ENCODE results near the gene NUDC. TPM values are rescaled to one million over a fixed set of nuclear protein-coding genes. Genes with fewer than 3 reads are reported as not detected.
A peak's percentile ranks its signal among the peaks of the same experiment; 100 is the strongest.

NUDC gene
- total RNA-seq, 1 donor from 2014 or later: 60.8 TPM

DNA sequence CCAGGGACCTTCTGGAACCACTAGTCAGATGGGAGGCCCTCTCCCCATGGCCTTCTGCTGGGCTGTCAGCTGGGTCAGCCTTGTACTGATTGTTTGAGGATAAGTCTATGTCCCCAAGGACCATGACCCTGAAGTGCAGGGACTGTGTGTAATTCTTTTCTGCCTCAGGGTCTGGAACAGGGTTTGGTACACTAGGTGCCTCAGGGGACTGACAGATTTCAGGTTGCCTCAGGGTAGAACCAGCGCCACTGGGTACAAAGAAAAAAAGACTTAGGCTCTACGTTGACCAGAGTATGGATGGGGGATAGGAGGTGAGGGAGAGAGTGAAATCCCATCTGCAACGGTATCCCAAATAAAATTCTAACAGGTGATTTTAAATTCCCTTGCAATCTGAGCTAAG is 35.8 kb downstream of the NUDC start:
- DNase-seq (ENCODE audit: low spot score): no peak
- H3K27me3 Mint-ChIP-seq (ENCODE audit: unreplicated experiment): peaks cover 10% of the 10 kb centered on the region
- H3K36me3 Mint-ChIP-seq (ENCODE audit: low read depth, unreplicated experiment): no peaks in the 10 kb centered on the region
- H3K27ac Mint-ChIP-seq (ENCODE audit: unreplicated experiment): no peak overlapping the region
- no peaks in the 10 kb centered on the region for H3K9me3 Mint-ChIP-seq (ENCODE audit: unreplicated experiment)
- H3K4me3 Mint-ChIP-seq (ENCODE audit: unreplicated experiment): no peak overlapping the region
- H3K4me1 Mint-ChIP-seq (ENCODE audit: unreplicated experiment): peaks cover 10% of the 10 kb centered on the region
- TF ChIP-seq, protein P1, sequence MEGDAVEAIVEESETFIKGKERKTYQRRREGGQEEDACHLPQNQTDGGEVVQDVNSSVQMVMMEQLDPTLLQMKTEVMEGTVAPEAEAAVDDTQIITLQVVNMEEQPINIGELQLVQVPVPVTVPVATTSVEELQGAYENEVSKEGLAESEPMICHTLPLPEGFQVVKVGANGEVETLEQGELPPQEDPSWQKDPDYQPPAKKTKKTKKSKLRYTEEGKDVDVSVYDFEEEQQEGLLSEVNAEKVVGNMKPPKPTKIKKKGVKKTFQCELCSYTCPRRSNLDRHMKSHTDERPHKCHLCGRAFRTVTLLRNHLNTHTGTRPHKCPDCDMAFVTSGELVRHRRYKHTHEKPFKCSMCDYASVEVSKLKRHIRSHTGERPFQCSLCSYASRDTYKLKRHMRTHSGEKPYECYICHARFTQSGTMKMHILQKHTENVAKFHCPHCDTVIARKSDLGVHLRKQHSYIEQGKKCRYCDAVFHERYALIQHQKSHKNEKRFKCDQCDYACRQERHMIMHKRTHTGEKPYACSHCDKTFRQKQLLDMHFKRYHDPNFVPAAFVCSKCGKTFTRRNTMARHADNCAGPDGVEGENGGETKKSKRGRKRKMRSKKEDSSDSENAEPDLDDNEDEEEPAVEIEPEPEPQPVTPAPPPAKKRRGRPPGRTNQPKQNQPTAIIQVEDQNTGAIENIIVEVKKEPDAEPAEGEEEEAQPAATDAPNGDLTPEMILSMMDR (IDR thresholded peaks at IDR 0.05; ENCODE audit: unreplicated experiment): no peak

DNA sequence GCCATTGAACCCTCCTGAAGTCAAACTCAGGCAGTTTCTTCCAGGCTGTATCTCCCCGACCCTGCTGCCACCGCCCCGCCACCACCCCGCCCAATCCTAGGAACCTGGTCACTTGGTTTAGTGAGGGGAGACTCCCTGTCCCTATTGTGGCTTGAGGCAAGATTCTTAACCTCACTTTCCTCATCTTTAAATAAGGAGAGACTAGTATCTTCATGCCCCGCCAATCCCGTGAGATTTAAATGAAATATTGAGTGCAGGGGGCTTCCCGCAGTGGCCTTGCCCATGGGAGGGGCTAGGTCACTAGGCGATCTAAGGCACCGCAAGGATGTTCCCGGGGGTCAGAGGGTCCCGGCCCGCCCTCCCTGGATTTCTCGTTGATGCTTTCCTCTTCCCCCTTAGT is 37.7 kb downstream of the NUDC start:
- no peak overlapping the region for H3K27ac Mint-ChIP-seq (ENCODE audit: unreplicated experiment)
- no peak for DNase-seq (ENCODE audit: low spot score)
- H3K9me3 Mint-ChIP-seq (ENCODE audit: unreplicated experiment): no peaks in the 10 kb centered on the region
- H3K27me3 Mint-ChIP-seq (ENCODE audit: unreplicated experiment): peaks cover 8% of the 10 kb centered on the region
- H3K4me3 Mint-ChIP-seq (ENCODE audit: unreplicated experiment): no peak overlapping the region
- peaks cover 16% of the 10 kb centered on the region for H3K4me1 Mint-ChIP-seq (ENCODE audit: unreplicated experiment)
- TF ChIP-seq, protein P1 (IDR thresholded peaks at IDR 0.05; ENCODE audit: unreplicated experiment): no peak
- no peaks in the 10 kb centered on the region for H3K36me3 Mint-ChIP-seq (ENCODE audit: low read depth, unreplicated experiment)

DNA sequence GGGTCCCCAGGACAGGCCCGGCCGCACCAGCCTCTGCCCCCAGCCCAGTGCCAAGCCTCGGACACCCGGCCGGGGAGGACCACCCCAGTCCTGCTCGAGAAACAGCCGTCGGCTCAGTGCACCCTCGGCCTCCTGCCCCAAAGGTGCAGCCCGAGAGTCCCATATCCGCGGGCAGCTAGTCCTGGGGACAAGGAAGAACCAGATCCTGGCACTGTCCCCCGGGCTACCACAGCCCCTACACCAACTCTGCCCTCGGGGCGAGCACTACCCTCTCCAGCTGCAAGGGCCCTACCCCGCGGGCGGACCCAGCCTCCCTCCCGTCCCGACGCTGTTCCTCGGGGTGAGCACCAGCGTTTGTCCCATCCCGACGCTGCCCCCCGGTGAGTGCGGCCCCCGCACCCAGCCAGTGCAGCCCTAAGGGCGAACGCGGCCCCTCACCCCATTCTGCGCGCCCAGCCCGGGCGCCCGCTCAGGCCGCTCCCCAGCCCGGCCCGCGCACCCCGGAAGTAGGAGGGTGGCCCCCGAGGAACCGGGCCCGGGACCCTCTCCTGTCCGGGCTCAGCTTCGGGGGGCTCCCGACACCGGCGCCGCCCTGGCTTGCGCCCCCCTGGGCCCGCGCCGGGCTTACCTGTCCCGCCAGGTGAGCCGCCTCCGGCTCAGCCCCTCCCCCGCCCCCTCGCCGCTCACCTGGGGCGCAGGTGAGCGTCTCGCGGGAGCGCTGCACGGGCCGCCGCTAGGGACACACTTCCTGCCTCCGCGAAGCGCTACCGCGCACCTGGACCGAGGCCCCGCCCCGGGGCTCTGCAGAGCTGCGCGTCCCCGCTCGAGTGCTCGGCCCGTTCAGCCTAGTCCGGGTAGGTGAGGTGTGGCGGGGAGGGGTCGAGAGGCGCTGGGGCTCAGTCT is 38.4 kb downstream of the NUDC start, which contains the start of gene KDF1:
TSS of gene KDF1 (minus strand) at position 747 of the 903 bp plus-strand sequence. CDS start 8,088 bp downstream, outside the sequence.
- Mint-ChIP-seq H3K4me3 (ENCODE audit: unreplicated experiment) (peak within 1 kb of the TSS; percentile 90), H3K4me1 (ENCODE audit: unreplicated experiment) (peaks cover 18% of the 10 kb centered on the region)

DNA sequence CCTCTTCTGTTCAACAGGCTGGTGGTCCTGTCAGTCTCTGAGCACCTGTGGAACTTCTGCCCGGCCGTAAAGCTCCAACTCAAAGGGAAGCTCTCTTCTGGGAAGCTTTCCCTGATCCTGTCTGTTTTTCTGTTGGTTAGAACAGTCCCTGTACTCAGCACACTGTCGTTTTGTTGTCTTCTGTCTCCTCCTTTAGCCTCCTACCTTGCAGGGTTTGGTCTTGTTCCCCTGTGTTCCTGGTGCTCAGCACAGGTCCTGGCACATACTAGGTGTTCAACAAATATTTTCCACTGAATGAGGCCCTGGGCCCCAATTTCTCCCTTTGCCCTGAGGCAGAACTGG is 39.1 kb downstream of the NUDC start:
- TF ChIP-seq, protein P1 (IDR thresholded peaks at IDR 0.05; ENCODE audit: unreplicated experiment): no peak
- peaks cover 8% of the 10 kb centered on the region for H3K27me3 Mint-ChIP-seq (ENCODE audit: unreplicated experiment)
- H3K4me3 Mint-ChIP-seq (ENCODE audit: unreplicated experiment): peak overlapping the region; percentile 90

More for the DNA sequence above, 38.4 kb downstream of the NUDC start, which contains the start of gene KDF1:
- peaks cover 8% of the 10 kb centered on the region for H3K27me3 Mint-ChIP-seq (ENCODE audit: unreplicated experiment)
- H3K36me3 Mint-ChIP-seq (ENCODE audit: low read depth, unreplicated experiment): no peaks in the 10 kb centered on the region
- DNase-seq (ENCODE audit: low spot score): no peak
- H3K27ac Mint-ChIP-seq (ENCODE audit: unreplicated experiment): no peak within 1 kb of the TSS
- no peaks in the 10 kb centered on the region for H3K9me3 Mint-ChIP-seq (ENCODE audit: unreplicated experiment)
- TF ChIP-seq, protein P1 (IDR thresholded peaks at IDR 0.05; ENCODE audit: unreplicated experiment): no peak

DNA sequence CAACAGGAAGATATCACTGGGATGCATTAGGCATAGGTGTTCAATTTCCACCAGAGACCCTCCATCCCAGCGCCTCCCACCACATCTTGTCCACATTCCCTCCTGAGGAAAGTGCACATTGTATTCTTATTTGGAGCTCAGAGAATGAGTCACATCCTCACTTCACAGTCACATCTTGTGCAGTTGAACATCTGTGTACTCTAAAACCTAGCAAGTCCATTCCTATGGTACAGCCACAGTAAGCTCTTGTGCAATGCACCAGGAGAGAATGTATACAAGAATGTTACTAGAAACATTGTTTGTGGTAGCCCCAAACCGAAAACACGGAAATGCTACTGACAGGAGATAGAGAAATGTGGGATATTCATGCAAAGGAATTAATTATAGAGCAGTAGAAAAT is 40.3 kb downstream of the NUDC start:
- no peak overlapping the region for H3K4me3 Mint-ChIP-seq (ENCODE audit: unreplicated experiment)

More for the DNA sequence above, 39.1 kb downstream of the NUDC start:
- Mint-ChIP-seq H3K4me1 (ENCODE audit: unreplicated experiment) (peaks cover 18% of the 10 kb centered on the region), H3K36me3 (ENCODE audit: low read depth, unreplicated experiment) (no peaks in the 10 kb centered on the region), H3K27ac (ENCODE audit: unreplicated experiment) (no peak overlapping the region), H3K9me3 (ENCODE audit: unreplicated experiment) (no peaks in the 10 kb centered on the region)
- DNase-seq (ENCODE audit: low spot score): no peak

More for the DNA sequence above, 40.3 kb downstream of the NUDC start:
- Mint-ChIP-seq H3K36me3 (ENCODE audit: low read depth, unreplicated experiment) (no peaks in the 10 kb centered on the region), H3K27me3 (ENCODE audit: unreplicated experiment) (peaks cover 8% of the 10 kb centered on the region), H3K9me3 (ENCODE audit: unreplicated experiment) (no peaks in the 10 kb centered on the region), H3K4me1 (ENCODE audit: unreplicated experiment) (peaks cover 18% of the 10 kb centered on the region), H3K27ac (ENCODE audit: unreplicated experiment) (no peak overlapping the region)
- no peak for DNase-seq (ENCODE audit: low spot score)
- TF ChIP-seq, protein P1 (IDR thresholded peaks at IDR 0.05; ENCODE audit: unreplicated experiment): no peak
